ENCODE results near the gene SMYD1.

DNA sequence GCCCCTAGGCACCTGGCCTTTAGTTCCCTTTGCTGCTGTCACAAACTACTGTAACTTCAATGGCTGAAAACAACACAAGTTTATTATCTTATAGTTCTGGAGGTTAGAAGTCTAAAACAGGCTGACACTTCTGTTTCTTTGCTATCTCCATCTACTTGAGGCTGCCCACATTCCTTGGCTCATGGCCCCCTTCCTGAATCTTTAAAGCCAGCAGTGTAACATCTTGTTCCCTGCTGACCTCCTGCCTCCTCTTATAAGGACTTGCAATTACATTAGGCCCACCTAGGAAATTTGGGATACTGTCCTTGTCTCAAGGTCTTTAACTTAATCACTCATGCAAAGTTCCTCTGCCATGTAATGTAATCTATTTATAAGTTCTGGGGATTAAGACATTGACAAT lies 6.5 kb downstream of the SMYD1 start:
- TF ChIP-seq, protein P1, sequence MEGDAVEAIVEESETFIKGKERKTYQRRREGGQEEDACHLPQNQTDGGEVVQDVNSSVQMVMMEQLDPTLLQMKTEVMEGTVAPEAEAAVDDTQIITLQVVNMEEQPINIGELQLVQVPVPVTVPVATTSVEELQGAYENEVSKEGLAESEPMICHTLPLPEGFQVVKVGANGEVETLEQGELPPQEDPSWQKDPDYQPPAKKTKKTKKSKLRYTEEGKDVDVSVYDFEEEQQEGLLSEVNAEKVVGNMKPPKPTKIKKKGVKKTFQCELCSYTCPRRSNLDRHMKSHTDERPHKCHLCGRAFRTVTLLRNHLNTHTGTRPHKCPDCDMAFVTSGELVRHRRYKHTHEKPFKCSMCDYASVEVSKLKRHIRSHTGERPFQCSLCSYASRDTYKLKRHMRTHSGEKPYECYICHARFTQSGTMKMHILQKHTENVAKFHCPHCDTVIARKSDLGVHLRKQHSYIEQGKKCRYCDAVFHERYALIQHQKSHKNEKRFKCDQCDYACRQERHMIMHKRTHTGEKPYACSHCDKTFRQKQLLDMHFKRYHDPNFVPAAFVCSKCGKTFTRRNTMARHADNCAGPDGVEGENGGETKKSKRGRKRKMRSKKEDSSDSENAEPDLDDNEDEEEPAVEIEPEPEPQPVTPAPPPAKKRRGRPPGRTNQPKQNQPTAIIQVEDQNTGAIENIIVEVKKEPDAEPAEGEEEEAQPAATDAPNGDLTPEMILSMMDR (conservative IDR thresholded peaks at IDR 0.05) = no peak
- no peak for TF ChIP-seq EZH2 (IDR thresholded peaks at IDR 0.05; ENCODE audit: low read depth)
